NCI-H1436 treated with DMSO at 0.1 percent for 48 hours (cell line): ENCODE data around the gene TRIM54.
A peak's percentile ranks its signal among the peaks of the same experiment; 100 is the strongest.

Experiments used
- DNase-seq: peaks from one replicate; lab custom pipeline; 2025; lab: John Stamatoyannopoulos, UW

Gene TRIM54

DNA sequence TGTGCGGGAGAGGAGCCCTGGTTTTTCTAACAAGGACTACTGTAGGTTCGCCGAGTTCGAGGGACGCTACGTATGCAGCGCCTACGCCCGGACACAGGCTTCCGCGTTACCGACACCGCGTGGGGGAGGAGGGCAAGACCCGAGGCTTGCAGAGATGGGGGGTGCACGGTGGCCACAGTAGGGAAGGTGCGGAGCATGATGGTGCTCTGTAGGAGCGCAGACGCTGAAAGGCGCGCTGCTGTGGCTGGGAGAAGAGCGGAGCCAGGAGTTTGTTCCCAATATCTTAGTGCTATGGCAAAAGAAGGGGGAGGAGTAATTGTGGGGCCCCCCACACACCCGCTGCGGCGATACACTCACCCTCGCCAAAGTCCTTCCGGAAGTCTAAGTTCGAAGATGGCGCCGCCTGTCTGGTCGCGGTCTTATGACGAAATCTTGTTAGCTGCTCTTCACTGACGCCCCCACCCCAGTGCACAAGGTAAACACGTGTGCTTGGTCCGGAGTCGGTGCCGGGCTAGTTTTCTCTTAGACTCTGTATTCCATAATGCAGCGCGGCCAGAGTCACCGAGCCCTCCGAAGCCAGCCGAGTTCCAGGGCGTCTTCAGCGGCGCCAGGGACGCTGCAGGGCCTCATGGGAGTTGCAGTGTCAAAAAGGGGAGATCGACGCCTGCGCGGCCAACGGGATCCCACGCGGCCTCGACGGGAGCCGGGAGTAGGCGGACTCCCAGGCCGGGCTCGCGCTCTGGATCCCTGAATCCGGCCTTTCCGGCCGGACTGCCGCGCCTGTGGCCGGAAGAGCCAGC, 74.4 kb downstream of the TRIM54 start, which contains the start of gene GTF3C2:
GTF3C2 (minus strand) TSS at position 383 of the 800 bp plus-strand sequence. CDS start 13,210 bp downstream, outside the sequence.
- peak; percentile 66 for DNase-seq
